ENCODE results near the gene BMAL1. TPM values are rescaled to one million over a fixed set of nuclear protein-coding genes. Genes with fewer than 3 reads are reported as not detected.

BMAL1 gene
- total and polyA plus RNA-seq, 2 donors (not counting 3 experiments of a cell fraction or from before 2014, with no cell fraction given) = 5.8 to 10.1 TPM

- Histone ChIP-seq H4K20me1 (replicated peaks; ENCODE audit: control insufficient read depth, extremely low read depth, insufficient read depth, low read length) (no peaks in the 10 kb centered on the region), H3K4me3 (replicated peaks in 1 of 3; ENCODE audit: insufficient read depth in 1 of 3, low read depth in 1 of 3, low read length in 3 of 3) (no peak overlapping the region), H3K9ac (replicated peaks; ENCODE audit: extremely low read depth, insufficient read depth, low read length) (no peak overlapping the region), H3K79me2 (ENCODE audit: control insufficient read depth, insufficient read depth, low read length) (no peaks in the 10 kb centered on the region), H3K4me1 (ENCODE audit: control insufficient read depth, extremely low read depth, insufficient read depth, low read length) (peaks cover 14% of the 10 kb centered on the region), H2AFZ (ENCODE audit: low read depth, low read length) (no peak overlapping the region), H3K27ac (ENCODE audit: insufficient read depth, low read depth, low read length) (no peak overlapping the region), H3K36me3 (ENCODE audit: control insufficient read depth in 2 of 2, extremely low read depth in 1 of 2, insufficient read depth in 2 of 2, low read length in 2 of 2) (no peaks in the 10 kb centered on the region), H3K4me2 (ENCODE audit: insufficient read depth, low read length) (no peak overlapping the region), H3K9me3 (replicated peaks; ENCODE audit: control insufficient read depth, insufficient read depth, low read length) (no peaks in the 10 kb centered on the region), H3K27me3 (ENCODE audit: control insufficient read depth in 2 of 2, insufficient read depth in 2 of 2, low read length in 2 of 2) (no peaks in the 10 kb centered on the region), H3K9me1 (replicated peaks; ENCODE audit: control insufficient read depth, extremely low read depth, insufficient read depth, low read length) (no peaks in the 10 kb centered on the region)
- BruUV-seq (replicated peaks) = no TSS peak
- no peak for DNase-seq (ENCODE audit: low read depth, low spot score)
- FAIRE-seq = no peak
- intact Hi-C loops (cut with micrococcal nuclease) = no loop called here
- no peak for TF ChIP-seq MYC (IDR thresholded peaks at IDR 0.05; ENCODE audit: low read depth, low read length)
- no peak for TF ChIP-seq POLR2A (IDR thresholded peaks at IDR 0.05; ENCODE audit: low read depth, low read length)
- TF ChIP-seq, protein P1, sequence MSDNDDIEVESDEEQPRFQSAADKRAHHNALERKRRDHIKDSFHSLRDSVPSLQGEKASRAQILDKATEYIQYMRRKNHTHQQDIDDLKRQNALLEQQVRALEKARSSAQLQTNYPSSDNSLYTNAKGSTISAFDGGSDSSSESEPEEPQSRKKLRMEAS (IDR thresholded peaks at IDR 0.05; ENCODE audit: insufficient read depth, insufficient read length) = no peak
- TF ChIP-seq POLR2AphosphoS5 (IDR thresholded peaks at IDR 0.05; ENCODE audit: insufficient read depth, low read depth, low read length) = no peak
- no peak for TF ChIP-seq CTCF (IDR thresholded peaks at IDR 0.05; ENCODE audit: extremely low read depth in 1 of 2, insufficient read depth in 1 of 2, low read depth in 1 of 2, low read length in 2 of 2)
- no peak for TF ChIP-seq FOS (IDR thresholded peaks at IDR 0.05; ENCODE audit: borderline replicate concordance, insufficient read depth, low read length)
- TF ChIP-seq JUN (IDR thresholded peaks at IDR 0.05; ENCODE audit: borderline replicate concordance, insufficient read depth, insufficient read length, low read depth) = no peak
- TF ChIP-seq EZH2 (IDR thresholded peaks at IDR 0.05; ENCODE audit: borderline replicate concordance, low read depth, low read length, severe bottlenecking) = no peak
- TF ChIP-seq GATA2 (IDR thresholded peaks at IDR 0.05; ENCODE audit: insufficient read depth, insufficient read length, low read depth, low read length) = no peak
- dilution Hi-C loops (cut with MboI; ENCODE audit: extremely low pct_ligation_motif_present, low sequenced_read_pairs) = no loop called here
- ChIA-PET CTCF (interaction anchor here (0.7 to 6.1 kb wide), 21 partner anchors 8 to 379 kb away, joined by 3 to 180 read pairs (median 5); partner anchors contain the start of gene BTBD10), POLR2A (no interaction called here)
These were observed 65.5 kb downstream of the BMAL1 start for GRCh38 chr11:13343067-13343466.
